Hematopoietic multipotent progenitor cell treated with erythropoietin and hydrocortisone succinate and interleukin-3 and kit ligand, for 6 days (in vitro differentiated cells): ENCODE results near the gene SUPT3H.
"Not testable (repeated sequence)": the region's sequence is repeated elsewhere in the genome, so short reads cannot be mapped to it uniquely, and the experiment has no call there.

Experiments used
- DNase-seq: peaks from one replicate; pipeline ENCODE4 v3.0.0-alpha.2; 2015

Gene SUPT3H

DNA sequence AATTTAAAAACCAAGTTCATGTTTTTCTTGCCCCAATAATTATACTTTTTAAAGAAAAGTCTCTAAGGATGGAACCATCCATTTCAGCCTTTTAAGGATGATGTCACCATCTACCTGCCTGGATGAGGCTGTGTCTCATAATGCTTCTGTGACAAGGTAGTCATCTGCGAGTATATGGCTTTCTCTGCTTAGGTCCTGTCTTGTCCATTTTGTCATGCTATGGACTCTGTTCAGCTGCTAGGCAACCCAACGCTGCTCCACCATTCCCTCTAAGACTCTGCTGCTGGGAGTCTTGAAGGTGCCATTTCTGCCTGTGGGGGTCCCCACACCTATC lies 509.4 kb downstream of the SUPT3H start:
- no peak for DNase-seq

DNA sequence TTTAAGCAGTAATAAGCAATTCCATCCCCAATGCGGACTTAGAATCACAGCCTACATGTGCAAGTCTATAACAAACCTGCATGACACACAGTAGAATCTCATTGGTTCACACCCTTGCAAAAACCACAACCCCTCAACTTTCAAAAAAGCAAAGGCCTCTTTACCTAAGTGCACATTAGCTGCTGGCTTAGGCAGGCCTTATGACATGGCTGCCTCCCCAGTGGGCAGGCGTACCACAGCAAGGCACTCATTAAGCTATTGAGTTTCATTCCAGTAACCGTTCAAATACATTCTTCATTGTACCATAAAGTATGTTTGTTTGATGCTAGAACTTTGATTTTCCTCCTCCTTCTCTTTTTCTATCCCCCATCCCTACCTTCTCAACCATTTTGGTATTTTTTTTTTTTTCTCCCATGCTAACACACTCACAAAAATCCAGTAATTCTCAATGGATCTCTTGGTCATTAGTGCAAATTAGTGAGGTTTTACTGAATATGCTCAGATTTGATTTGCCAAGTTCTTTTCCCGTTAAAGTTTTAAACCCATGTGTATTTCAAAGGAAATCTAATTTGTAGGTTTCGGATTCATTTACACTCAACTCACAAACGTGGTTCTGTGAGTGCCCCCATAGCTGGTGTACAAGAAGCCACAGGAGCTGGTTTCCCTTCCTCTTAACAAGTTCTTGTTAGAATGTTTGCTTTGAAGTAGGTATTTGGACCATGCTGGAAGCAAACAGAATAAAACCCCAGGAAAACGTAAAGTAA lies 510.0 kb downstream of the SUPT3H start:
- no peak for DNase-seq

DNA sequence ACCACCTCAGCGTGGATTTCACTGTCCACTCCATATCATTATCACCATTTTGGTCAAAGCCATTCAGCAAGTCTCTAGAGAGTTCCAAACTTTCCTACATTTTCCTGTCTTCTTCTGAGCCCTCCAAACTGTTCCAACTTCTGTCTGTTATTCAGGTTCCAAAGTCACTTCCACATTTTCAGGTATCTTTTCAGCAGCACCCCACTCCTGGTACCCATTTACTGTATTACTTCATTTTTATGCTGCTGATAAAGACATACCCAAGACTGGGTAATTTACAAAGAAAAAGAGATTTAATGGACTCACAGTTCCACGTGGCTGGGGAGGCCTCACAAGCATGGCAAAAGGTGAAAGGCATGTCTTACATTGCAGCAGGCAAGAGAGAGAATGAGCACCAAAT lies 512.5 kb downstream of the SUPT3H start:
- DNase-seq = not testable (repeated sequence)

DNA sequence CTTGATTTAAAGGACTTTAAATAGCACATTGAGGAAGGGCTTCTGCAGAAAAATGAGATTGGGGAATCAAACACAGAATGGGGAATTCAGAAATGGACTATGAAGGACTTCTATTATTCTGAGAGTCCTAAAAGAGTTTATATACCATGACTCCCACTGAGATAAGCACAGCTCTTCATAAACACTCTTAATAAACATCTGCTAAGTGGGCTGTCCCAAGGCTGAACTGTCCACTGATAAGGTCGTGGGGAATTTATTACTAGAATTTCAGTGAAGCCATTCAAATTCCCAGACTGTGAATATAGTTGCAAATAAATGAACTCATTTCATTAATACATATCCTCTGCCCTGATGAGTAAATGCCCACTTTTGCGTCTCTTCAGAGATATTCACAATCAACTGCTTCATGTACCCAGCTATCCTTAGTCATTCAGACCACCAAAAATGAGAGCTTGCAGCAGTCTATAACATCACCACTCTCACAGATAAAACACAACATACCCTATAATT lies 517.8 kb downstream of the SUPT3H start:
- no peak for DNase-seq

DNA sequence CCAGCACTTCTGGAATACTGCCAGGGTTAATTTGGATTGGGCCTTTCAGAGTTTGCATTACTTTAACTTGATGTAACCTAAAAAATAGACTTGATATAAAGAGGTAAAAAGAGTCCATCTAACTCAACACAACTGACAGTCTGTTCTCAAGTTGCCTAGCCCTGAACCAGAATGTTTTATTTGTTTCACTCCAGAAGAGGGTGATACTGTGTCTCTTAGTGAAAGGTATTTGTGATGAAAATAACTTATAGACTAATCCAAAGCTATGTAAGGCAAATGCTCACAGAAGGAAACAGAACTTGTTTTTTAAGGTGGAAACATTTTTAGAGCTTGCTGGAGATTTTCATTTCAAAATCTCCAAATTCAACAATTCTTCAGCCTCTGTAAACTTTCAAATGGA lies 518.7 kb downstream of the SUPT3H start:
- DNase-seq = no peak

DNA sequence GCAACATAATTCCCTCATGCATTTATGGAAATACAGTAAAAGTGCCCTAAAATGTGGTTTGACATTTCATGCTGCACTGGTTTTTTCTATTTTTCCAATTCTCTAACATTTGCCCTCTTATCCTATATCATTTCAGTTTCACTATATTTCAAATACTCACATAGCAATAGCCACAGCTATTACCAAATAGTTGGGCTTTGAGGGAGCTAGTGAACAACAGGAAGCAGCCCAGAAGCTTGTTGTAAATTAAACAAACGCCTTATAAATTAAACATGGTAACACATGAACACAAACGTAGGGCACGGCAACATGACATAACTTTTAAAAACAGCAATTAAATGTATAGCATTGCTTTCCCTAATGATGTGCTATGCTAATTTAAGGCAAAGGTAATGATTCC lies 521.3 kb downstream of the SUPT3H start:
- no peak for DNase-seq

DNA sequence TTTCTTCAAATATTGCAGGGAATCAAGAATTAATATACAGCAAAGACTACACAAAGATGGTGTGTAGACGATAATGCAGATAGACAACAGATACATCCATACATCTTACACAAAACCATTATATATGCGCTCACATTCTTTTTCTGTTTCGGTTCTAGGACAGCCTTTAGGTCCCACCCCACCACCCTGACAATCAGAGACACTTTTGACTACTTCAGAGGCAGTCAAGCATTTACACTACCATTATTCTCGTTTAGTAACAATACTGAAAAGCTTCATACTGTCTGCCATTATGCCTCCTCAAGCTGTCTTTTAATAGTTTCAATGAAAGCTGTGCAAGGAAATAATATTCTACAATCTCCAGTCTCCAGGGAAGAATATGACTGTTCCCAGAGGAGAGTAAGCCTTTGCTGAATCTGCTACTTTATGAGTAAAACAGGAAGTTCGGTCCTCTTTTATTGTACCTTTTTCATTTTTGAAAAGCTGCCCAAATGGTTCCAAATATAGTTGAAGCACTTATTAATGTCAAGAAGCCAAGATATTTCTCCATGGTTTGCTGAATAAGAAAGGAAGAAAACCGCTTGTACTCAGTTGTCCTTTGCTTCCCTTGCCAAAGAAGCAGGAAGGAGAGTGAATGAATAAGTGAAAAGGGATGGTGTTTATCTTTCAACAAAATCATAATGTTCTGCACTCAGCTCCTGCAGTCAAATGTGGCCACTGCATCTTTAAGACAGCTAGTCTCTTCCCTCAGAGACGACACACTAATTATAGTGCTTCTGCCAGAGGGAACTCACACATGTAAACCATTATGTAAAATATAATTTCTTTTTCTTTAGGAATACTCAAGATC lies 521.9 kb downstream of the SUPT3H start:
- no peak for DNase-seq

DNA sequence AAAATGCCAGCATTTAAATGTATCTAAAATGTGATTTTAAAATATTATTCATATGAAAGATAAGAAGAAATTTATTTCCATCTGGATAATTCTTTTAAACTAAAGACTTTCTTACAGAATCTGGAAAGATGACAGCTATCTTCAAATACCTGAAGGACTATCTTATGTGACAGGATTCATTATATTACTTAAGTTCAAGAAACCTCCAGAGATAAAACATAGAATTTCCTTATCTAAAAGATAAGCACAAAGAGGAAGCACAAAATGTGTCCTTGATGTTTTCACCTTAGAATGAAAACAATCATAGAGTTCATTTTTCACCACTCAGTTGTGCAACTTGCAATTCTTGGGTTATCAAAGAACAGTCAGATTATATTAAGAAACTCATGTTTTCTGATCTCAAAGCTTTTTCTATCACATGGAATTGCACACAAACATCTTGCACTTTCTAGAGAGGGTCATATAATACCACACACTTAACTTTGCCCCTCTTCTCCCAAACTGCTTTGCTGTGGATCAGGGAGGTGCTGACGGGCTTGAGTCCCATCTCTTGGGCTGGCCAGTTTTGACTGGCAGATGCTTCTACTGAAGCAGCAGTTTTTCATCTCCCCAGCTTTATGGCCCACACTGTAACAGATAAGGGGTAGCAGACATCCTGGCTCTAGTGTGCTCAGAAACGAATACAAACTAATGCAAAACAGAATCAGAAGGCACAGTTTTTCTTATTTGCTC lies 522.9 kb downstream of the SUPT3H start:
- DNase-seq = peak; percentile 19

DNA sequence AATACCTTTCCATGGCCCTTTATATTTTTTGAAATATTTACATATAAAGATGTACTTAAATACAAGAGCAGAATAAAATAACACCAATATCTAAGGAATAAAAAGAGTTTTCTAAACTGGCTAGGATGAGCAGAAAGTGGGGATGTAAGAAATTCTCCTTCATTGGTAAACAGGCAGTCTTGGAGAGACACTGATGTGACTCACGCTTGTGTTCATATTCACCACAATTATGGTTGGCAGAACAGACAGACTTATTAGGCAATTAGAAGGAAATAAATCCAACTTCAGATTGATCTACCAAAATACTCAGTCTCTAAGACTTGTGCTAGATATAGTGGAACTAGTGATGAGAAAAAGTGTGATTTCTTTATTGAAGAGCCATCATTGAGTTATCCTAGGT lies 526.6 kb downstream of the SUPT3H start:
- DNase-seq = no peak

DNA sequence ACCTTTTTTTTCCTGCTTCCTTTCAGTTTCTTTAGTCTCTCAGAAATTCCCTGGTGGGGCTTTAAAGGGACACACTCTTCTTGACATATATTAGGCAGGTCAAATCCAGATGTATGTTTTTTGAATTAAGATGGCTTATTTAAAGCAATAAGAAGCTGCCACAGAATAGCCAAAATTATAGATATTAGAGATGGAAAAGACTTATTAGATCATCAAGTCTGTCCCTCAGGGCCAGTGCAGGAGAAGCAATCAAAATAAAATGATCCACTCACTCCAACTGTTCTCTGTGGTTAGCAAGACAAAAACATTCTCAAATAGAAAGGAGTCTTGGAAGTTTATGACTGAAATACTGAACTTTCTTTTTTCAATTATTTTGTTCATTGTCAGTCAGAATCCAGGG lies 527.4 kb downstream of the SUPT3H start:
- no peak for DNase-seq

DNA sequence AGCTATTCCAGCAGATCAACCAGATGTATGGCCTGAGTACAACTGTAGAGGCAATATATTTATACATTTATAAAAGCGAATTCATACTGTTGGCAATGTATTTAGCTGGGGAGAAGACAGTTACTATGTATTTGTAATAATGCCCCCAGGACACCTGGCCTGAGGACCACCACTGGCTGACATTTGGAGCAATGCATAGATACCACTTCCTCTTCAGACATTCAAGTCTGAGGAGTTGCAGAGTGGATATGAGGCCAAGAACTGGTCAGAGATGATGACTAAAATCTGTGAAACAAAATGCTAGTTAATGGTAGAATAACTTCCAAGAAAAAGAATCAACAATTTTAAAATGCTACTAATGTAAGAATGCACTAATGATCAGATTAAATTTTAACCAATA lies 527.9 kb downstream of the SUPT3H start:
- no peak for DNase-seq

DNA sequence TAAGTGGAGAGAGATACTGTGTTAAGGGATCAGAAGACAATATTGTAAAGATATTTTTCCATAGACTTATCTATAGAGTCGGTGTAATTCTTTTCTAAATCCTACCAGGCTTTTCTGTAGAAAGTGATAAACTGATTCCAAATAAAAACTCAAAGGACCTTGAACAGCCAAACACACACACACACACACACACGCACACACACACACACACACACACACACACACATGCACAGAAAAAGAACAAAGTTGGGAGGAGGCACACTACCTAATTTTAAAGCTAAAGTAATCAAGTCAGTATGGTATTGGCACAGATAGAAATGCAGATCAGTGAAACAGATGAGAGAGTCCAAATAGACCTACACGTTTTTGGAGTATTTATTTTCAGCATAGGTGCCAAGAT lies 534.0 kb downstream of the SUPT3H start:
- no peak for DNase-seq

DNA sequence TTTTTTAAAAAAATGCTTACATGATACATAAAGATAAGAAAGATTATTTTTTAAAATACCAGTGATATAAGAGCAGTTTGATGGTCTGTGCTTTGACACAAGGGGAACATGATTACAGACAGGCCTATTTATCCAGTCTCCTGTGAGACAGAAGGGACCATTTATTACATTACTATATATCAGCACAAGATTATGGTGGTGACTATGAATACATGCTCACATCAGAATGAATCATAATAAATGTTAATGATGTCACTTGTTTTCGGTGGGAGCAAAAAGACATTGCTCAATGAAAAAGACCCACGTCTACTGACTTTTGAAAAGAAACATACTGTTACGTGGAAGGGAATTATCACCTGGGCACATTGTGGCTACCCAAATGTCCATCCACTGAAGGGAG lies 535.1 kb downstream of the SUPT3H start:
- no peak for DNase-seq

DNA sequence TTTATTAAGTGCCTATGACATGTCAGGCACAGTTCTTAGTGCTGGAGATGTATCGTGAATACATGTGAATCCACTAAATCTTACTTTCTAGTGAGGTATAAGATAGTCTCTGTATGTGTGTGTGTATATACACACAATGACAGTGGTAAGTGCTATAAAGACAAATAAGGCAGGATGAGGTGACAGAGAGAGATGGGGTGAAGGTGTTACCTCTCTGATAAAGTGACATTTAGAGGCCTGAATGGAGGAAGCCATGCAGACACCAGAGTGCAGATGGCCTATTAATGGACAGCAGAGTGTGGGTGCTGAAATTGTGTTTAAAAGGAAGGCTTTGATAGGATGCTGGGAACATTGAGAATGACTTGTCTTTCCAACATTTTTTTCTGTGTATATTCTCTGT lies 535.9 kb downstream of the SUPT3H start:
- no peak for DNase-seq

DNA sequence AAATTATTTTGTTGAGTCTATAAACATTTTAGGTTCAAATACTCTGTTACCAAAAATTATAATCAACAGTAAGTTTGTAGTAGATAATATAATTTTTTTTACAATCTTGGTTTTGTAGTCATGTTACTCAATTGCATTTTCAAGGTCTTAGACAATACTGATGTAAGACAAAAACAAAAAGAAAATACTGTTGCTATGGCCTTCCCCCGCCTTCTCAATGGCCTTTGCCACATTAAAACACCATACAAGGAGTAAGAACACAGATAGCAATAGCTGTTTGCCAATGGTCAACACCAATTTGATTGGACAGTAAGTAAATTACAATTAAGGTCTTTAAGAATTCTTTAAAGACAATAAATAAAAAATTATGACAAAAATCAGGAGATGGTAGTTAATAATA lies 540.0 kb downstream of the SUPT3H start:
- no peak for DNase-seq

DNA sequence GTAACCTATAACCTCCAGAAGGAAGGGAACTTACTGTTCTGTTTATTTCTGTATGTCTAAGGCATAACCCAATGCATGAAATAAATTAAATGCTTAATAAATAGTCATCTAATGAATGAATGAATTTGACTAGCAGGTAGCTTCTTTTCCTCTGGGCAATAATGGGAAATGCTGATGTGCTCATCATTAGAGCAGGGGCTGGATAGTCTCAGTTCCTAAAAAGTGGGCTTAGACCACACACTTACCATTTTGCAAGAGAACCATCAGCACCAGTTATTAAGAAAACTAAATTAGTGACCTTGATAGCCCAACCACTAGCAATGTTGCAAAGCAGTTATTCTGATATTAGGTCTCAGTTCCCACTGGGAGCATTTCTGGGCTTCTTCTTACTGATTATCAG lies 540.5 kb downstream of the SUPT3H start:
- no peak for DNase-seq

DNA sequence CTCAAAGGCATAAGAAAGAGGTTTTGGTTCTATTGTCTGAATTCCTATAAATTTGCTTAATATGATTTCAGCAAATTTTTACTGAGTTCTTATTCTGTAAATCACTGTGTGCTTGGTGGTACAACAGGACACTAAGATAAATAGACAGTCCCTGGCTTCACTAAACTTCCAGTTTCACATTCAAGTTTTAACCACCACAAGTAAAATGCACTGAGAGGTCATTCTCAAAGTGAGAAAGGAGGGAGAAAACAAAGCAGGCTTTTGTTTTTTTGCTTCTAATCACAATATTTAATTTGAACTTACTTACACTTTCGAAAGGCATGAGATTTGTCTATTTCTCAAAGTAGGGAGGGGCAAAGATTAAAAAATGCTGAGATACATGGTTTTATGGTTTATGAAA lies 544.5 kb downstream of the SUPT3H start:
- no peak for DNase-seq

DNA sequence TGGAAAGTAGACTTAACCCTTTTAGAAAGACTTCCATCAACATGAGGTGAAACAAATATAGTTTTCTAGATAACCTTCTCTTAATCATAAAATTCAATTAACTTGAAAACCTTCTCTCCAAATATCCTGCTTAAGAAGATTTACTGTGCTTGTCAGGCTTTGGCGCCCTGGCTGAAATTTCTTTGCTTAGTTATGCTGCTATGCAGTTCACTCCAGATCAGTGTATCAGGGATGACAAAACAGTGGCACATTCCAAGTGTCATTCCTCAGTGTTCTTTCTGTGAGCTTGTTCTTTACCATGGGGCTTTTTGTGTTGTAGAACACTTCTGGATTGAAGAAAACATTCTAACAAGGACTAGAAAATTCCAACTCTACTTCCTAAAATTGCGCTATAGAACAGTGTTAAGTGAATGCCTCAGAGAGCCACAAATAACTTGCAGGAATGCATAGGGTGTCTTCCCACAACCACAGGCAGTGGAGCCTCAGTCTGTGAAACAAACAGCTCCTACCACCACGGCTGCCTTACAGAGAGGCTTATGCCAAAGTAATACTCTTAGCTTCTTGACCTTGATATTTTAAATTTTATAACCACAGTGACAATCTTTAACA lies 546.6 kb downstream of the SUPT3H start:
- no peak for DNase-seq

DNA sequence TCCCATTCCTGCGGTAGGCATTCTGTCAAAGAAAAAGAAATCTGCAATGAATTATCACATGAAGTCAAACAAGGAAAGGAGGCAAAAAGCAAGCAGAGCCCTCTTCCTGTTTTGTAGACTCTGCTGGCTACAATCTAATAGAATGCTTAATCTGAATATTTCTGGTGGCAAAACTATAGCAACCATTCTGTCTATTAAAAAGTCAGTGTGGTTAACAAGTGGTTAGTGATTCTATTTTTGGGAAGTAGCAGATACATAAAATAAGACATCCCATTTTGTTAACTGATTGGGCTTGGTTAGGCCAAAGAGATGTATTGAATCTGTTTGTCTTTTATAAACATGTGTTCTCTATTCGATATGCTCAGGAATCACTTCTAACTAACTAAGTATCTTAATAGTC lies 547.9 kb downstream of the SUPT3H start:
- peak; percentile 4 for DNase-seq

DNA sequence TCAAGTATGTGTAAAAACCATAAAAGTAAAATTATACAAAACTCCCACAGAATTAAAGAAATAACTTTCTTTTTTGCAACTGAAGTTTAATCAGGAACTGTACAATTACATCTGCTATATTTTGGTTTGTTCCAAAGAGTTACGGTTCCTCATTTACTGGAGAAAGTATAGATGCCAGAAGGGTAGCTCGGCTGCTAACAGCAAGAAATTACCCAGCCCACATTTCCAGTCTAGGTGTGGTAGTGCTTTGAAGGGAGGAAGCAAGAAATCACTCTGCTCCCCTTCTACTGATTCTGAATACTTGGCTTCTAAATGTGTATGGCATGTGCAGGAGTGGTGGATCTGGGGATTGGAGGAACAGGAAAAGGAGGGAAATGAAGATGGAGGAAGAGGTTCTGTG lies 549.0 kb downstream of the SUPT3H start:
- peak; percentile 5 for DNase-seq

DNA sequence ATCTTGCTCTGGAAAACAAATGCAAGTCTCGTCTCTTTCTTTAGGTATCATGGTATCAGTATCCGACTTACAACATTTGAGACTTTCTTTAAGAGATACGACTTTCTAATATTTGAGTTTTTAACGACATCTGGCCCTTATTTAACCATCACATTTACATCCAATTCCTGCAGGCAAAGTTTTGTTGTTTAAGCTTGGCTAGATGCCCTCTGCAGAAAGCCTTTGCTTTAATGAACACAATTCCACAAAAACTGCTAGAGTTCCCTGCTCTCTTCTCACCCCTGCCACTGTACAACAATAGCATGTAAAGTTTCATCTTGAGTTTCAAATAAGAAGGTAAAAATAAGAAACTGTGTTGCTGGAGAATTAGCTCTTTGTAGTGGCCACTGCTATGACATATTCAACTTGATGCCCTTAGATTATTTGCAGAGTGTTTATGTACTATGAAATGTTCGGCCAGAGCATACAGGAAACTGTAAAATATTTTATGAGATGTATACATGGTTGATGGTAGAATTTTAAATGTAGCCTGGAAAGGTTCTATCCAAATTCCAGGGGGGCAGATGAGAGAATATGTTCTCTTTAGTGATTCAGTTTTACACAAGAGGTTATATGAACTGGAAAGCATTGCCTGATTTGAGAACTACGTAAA lies 551.6 kb downstream of the SUPT3H start:
- DNase-seq = no peak

DNA sequence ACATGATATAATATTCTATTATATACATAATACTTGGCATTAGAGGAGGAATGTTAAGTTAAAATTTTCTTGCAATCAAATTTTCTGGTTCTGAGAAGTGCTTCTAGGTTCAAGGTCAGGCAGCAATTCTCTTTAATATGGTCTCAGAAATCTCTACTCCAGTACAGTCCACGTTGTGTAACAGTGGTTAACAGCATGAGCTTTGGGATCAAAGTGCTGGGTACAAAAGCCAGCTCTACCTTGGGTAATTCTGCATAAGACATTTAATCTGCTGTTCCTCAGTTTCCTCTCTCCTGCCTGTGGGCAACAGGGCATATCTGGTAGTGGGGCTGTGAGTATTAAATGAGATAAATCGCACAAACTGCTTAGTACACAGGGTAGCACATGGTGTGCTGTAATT lies 552.5 kb downstream of the SUPT3H start:
- DNase-seq = no peak

DNA sequence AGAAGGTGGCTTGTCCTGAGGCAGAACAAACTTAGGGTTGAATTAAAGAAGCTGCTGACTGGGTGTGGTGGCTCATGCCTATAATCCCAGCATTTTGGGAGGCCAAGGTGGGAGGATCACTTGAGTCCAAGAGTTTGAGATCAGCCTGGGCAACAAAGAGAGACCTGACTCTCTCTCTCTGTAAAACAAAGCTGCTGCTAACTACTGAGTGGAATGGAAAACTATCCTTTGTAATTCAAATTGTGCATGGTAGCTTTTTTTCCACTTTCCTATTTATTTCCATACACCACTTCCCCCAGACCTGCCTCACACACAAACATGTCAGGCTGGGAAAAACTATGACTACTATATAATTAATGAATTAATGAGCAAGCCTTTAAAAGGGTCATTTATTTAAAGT lies 553.2 kb downstream of the SUPT3H start:
- no peak for DNase-seq
